ENCODE measurements around the gene GRIN3B. TPM values are rescaled to one million over a fixed set of nuclear protein-coding genes. Genes with fewer than 3 reads are reported as not detected.
A peak's percentile ranks its signal among the peaks of the same experiment; 100 is the strongest.

The GRIN3B gene
- total and polyA plus RNA-seq, 4 donors: 0.22 to 1.5 (median 0.80) TPM

GRCh38 chr19:1041835-1042685, 41.8 kb downstream of the GRIN3B start:
- no peak for DNase-seq (ENCODE audit: low read depth in 4 of 6, low spot score in 6 of 6)
- Histone ChIP-seq H3K27me3 (ENCODE audit: control insufficient read depth, insufficient read depth, low read length) (no peaks in the 10 kb centered on the region), H3K36me3 (ENCODE audit: control insufficient read depth, insufficient read depth, low read length) (peaks cover 50% of the 10 kb centered on the region), H3K27ac (ENCODE audit: low read depth, low read length) (no peak overlapping the region), H3K4me3 (ENCODE audit: low read depth, low read length) (no peak overlapping the region), H3K9me3 (ENCODE audit: control insufficient read depth, insufficient read depth, low read length) (no peaks in the 10 kb centered on the region), H3K4me1 (ENCODE audit: control insufficient read depth, insufficient read depth, low read length) (peaks cover 38% of the 10 kb centered on the region)
- WGBS (ENCODE audit: insufficient coverage): 65% methylated on average over 40 of the region's 43 CpGs

- no peak overlapping the region for H3K27ac ChIP-seq (ENCODE audit: low read depth, low read length)
- H3K4me1 ChIP-seq (ENCODE audit: control insufficient read depth, insufficient read depth, low read length): peaks cover 37% of the 10 kb centered on the region
- DNase-seq (ENCODE audit: low read depth in 4 of 6, low spot score in 6 of 6): peak in 1 of 6 donors; percentile 16
- H3K27me3 ChIP-seq (ENCODE audit: control insufficient read depth, insufficient read depth, low read length): no peaks in the 10 kb centered on the region
- H3K36me3 ChIP-seq (ENCODE audit: control insufficient read depth, insufficient read depth, low read length): peaks cover 54% of the 10 kb centered on the region
- no peaks in the 10 kb centered on the region for H3K9me3 ChIP-seq (ENCODE audit: control insufficient read depth, insufficient read depth, low read length)
- WGBS (ENCODE audit: insufficient coverage): 51% methylated on average over 16 of the region's 23 CpGs
- H3K4me3 ChIP-seq (ENCODE audit: low read depth, low read length): no peak overlapping the region
Measured at GRCh38 chr19:1042689-1043511, 42.7 kb downstream of the GRIN3B start.

DNA sequence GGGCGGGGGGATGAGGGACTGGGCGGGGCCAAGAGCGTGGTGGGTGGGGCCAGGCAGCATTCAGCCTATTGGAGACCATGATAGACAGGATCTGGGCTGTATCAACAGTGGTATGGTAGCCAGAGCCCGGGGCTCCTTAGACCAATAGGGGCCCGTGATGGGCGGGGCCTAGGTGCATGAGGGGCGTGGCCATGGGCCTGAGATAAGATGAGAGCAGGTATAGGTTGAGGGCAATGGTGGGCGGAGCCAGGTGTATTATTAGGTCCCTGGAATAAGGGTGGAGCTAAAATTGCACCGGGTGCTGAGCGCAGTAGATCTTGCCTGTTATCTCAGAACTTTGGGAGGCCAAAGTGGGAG, 45.0 kb downstream of the GRIN3B start:
- peaks cover 24% of the 10 kb centered on the region for H3K4me1 ChIP-seq (ENCODE audit: control insufficient read depth, insufficient read depth, low read length)
- H3K27ac ChIP-seq (ENCODE audit: low read depth, low read length): no peak overlapping the region
- peaks cover 57% of the 10 kb centered on the region for H3K36me3 ChIP-seq (ENCODE audit: control insufficient read depth, insufficient read depth, low read length)
- no peak for DNase-seq (ENCODE audit: low read depth in 4 of 6, low spot score in 6 of 6)
- H3K27me3 ChIP-seq (ENCODE audit: control insufficient read depth, insufficient read depth, low read length): no peaks in the 10 kb centered on the region
- H3K4me3 ChIP-seq (ENCODE audit: low read depth, low read length): no peak overlapping the region
- WGBS (ENCODE audit: insufficient coverage): 83% methylated on average over 10 of the region's 10 CpGs
- no peaks in the 10 kb centered on the region for H3K9me3 ChIP-seq (ENCODE audit: control insufficient read depth, insufficient read depth, low read length)

GRCh38 chr19:1046117-1046626, 46.0 kb downstream of the GRIN3B start:
- DNase-seq (ENCODE audit: low read depth in 4 of 6, low spot score in 6 of 6): no peak
- 92% methylated on average over 27 of the region's 33 CpGs for WGBS (ENCODE audit: insufficient coverage)

DNA sequence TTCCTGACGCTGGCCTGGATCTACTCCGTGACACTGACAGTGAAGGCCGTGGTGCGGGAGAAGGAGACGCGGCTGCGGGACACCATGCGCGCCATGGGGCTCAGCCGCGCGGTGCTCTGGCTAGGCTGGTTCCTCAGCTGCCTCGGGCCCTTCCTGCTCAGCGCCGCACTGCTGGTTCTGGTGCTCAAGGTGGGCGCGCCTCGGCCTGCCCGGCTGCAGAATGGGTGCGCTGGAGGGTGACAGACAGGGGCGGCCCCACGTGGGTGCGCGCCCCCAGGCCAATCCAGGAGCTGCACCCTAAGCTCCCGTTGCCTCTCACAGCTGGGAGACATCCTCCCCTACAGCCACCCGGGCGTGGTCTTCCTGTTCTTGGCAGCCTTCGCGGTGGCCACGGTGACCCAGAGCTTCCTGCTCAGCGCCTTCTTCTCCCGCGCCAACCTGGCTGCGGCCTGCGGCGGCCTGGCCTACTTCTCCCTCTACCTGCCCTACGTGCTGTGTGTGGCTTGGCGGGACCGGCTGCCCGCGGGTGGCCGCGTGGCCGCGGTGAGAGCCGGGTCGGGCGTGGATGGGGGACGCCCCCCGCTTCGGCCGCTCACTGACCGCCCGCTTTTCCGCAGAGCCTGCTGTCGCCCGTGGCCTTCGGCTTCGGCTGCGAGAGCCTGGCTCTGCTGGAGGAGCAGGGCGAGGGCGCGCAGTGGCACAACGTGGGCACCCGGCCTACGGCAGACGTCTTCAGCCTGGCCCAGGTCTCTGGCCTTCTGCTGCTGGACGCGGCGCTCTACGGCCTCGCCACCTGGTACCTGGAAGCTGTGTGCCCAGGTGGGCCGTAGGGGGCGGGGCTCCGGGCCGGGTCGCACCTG, 46.8 kb downstream of the GRIN3B start:
- Histone ChIP-seq H3K4me3 (ENCODE audit: low read depth, low read length) (no peak overlapping the region), H3K9me3 (ENCODE audit: control insufficient read depth, insufficient read depth, low read length) (no peaks in the 10 kb centered on the region), H3K36me3 (ENCODE audit: control insufficient read depth, insufficient read depth, low read length) (peaks cover 59% of the 10 kb centered on the region), H3K4me1 (ENCODE audit: control insufficient read depth, insufficient read depth, low read length) (peaks cover 6% of the 10 kb centered on the region), H3K27ac (ENCODE audit: low read depth, low read length) (no peak overlapping the region), H3K27me3 (ENCODE audit: control insufficient read depth, insufficient read depth, low read length) (no peaks in the 10 kb centered on the region)
- no peak for DNase-seq (ENCODE audit: low read depth in 4 of 6, low spot score in 6 of 6)
- 94% methylated on average over 77 of the region's 77 CpGs for WGBS (ENCODE audit: insufficient coverage)

More at GRCh38 chr19:1046117-1046626, 46.0 kb downstream of the GRIN3B start:
- Histone ChIP-seq H3K4me3 (ENCODE audit: low read depth, low read length) (no peak overlapping the region), H3K27me3 (ENCODE audit: control insufficient read depth, insufficient read depth, low read length) (no peaks in the 10 kb centered on the region), H3K36me3 (ENCODE audit: control insufficient read depth, insufficient read depth, low read length) (peaks cover 61% of the 10 kb centered on the region), H3K27ac (ENCODE audit: low read depth, low read length) (no peak overlapping the region), H3K4me1 (ENCODE audit: control insufficient read depth, insufficient read depth, low read length) (peaks cover 15% of the 10 kb centered on the region), H3K9me3 (ENCODE audit: control insufficient read depth, insufficient read depth, low read length) (no peaks in the 10 kb centered on the region)

DNA sequence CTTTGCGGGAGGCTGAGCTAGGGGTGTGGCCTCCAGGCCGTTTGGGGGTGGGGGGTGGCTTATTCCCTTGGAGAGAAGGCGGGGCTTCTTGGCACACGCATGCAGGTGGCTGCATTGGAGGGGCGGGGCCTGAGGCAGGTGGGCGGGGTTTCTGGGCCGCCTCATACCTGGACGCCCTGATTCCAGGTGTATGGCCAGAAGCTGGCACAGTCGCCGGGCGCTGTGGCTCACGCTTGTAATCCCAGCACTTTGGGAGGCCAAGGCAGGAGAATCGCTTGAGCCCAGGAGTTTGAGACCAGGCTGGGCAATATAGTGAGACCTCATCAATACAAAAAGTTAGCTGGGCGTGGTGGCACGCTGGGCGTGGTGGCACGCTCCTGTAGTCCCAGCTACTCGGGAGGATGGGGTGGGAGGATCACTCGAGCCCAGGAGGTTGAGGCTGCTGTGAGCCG, 47.5 kb downstream of the GRIN3B start:
- Histone ChIP-seq H3K27ac (ENCODE audit: low read depth, low read length) (no peak overlapping the region), H3K4me1 (ENCODE audit: control insufficient read depth, insufficient read depth, low read length) (peaks cover 3% of the 10 kb centered on the region), H3K4me3 (ENCODE audit: low read depth, low read length) (no peak overlapping the region), H3K27me3 (ENCODE audit: control insufficient read depth, insufficient read depth, low read length) (no peaks in the 10 kb centered on the region), H3K36me3 (ENCODE audit: control insufficient read depth, insufficient read depth, low read length) (peaks cover 54% of the 10 kb centered on the region), H3K9me3 (ENCODE audit: control insufficient read depth, insufficient read depth, low read length) (no peaks in the 10 kb centered on the region)
- no peak for DNase-seq (ENCODE audit: low read depth in 4 of 6, low spot score in 6 of 6)
- 88% methylated on average over 13 of the region's 20 CpGs for whole genome bisulfite sequencing (ENCODE audit: insufficient coverage)

DNA sequence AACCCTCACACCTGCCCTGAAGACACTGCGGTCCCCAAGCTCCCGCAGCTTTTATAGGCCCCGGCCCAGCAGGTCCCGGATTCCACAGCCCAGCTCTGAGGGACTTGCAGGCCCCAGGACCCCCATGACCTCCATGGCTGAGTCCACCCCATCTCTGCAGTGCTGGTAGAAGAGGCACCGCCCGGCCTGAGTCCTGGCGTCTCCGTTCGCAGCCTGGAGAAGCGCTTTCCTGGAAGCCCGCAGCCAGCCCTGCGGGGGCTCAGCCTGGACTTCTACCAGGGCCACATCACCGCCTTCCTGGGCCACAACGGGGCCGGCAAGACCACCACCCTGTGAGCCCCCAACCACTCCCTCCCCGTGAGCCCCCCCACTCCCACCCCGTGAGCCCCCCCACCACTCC, 48.9 kb downstream of the GRIN3B start:
- Histone ChIP-seq H3K9me3 (ENCODE audit: control insufficient read depth, insufficient read depth, low read length) (no peaks in the 10 kb centered on the region), H3K27ac (ENCODE audit: low read depth, low read length) (no peak overlapping the region), H3K4me3 (ENCODE audit: low read depth, low read length) (no peak overlapping the region), H3K36me3 (ENCODE audit: control insufficient read depth, insufficient read depth, low read length) (peaks cover 55% of the 10 kb centered on the region), H3K4me1 (ENCODE audit: control insufficient read depth, insufficient read depth, low read length) (no peaks in the 10 kb centered on the region), H3K27me3 (ENCODE audit: control insufficient read depth, insufficient read depth, low read length) (no peaks in the 10 kb centered on the region)
- no peak for DNase-seq (ENCODE audit: low read depth in 4 of 6, low spot score in 6 of 6)
- WGBS (ENCODE audit: insufficient coverage): 82% methylated on average over 14 of the region's 17 CpGs

DNA sequence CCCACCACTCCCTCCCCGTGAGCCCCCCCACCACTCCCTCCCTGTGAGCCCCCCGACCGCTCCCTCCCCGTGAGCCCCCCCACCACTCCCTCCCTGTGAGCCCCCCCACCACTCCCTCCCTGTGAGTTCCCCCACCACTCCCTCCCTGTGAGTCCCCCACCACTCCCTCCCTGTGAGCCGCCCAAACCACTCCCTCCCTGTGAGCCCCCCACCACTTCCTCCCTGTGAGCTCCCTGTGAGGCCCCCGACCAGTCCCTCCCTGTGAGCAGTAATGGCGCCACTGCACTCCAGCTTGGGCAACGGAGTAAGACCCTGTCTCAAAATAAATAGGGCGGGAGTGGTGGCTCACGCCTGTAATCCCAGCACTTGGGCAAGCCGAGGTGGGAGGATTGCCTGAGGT, 49.6 kb downstream of the GRIN3B start:
- 37% methylated on average over 7 of the region's 11 CpGs for whole genome bisulfite sequencing (ENCODE audit: insufficient coverage)
- H3K4me3 ChIP-seq (ENCODE audit: low read depth, low read length): no peak overlapping the region
- H3K36me3 ChIP-seq (ENCODE audit: control insufficient read depth, insufficient read depth, low read length): peaks cover 57% of the 10 kb centered on the region
- no peaks in the 10 kb centered on the region for H3K4me1 ChIP-seq (ENCODE audit: control insufficient read depth, insufficient read depth, low read length)
- no peak for DNase-seq (ENCODE audit: low read depth in 4 of 6, low spot score in 6 of 6)
- H3K27me3 ChIP-seq (ENCODE audit: control insufficient read depth, insufficient read depth, low read length): no peaks in the 10 kb centered on the region
- no peak overlapping the region for H3K27ac ChIP-seq (ENCODE audit: low read depth, low read length)
- no peaks in the 10 kb centered on the region for H3K9me3 ChIP-seq (ENCODE audit: control insufficient read depth, insufficient read depth, low read length)
